Measurements from ENCODE around the gene USP5.

DNA sequence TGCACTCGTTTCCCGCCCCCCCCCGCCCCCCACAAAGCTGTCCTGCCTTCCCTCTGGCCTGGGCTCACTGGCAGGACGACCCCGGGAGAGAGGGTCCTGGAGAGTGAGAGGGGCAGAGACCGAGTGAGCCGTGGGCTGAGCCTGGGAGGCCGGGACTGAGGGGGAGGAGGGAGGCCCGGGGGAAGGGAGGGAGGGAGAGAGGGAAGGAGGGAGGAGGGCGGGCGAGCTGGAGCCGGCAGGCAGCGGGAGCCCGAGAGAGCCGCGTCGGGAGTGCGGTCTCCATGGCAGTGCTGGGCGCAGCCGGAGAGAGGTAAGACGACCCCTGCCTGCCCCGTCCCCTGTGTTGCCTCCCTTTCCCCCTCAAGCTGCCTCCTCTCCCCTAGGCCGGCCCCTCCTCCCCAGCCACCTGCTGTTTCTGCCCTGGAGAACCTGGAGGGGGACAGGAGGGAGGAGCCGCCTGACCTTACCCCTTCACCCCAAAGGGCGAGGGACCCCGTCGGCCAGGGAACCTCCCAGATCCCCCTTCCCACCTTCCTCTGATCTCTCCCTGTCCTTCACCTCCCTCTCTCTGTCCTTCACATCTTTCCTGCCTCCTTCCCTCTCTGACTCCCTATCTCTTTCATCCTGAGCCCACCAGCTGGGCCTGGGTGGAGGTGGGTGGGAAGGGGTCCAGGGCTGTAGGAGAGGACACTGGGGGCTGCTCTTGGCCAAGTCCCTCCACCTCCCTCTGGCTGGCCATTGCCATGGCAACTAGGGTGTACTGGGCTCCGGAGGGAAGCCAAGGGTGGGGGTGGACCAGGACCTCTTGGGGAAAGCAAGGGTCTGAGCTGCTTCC is 30.1 kb upstream of the USP5 start, which contains the start of gene GPR162:
- TF ChIP-seq, protein P1, sequence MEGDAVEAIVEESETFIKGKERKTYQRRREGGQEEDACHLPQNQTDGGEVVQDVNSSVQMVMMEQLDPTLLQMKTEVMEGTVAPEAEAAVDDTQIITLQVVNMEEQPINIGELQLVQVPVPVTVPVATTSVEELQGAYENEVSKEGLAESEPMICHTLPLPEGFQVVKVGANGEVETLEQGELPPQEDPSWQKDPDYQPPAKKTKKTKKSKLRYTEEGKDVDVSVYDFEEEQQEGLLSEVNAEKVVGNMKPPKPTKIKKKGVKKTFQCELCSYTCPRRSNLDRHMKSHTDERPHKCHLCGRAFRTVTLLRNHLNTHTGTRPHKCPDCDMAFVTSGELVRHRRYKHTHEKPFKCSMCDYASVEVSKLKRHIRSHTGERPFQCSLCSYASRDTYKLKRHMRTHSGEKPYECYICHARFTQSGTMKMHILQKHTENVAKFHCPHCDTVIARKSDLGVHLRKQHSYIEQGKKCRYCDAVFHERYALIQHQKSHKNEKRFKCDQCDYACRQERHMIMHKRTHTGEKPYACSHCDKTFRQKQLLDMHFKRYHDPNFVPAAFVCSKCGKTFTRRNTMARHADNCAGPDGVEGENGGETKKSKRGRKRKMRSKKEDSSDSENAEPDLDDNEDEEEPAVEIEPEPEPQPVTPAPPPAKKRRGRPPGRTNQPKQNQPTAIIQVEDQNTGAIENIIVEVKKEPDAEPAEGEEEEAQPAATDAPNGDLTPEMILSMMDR (conservative IDR thresholded peaks at IDR 0.05; ENCODE audit: low read depth, low read length) = no peak
- TF ChIP-seq EZH2phosphoT487 (IDR thresholded peaks at IDR 0.05; ENCODE audit: borderline replicate concordance, low read length) = no peak

All from PC-3 (cell line).